ENCODE results near the gene BEX3. TPM values are rescaled to one million over a fixed set of nuclear protein-coding genes. Genes with fewer than 3 reads are reported as not detected.

The BEX3 gene
- total and polyA plus RNA-seq, 8 donors, result 1.2 to 146 (median 57.3) TPM

- no peak for DNase-seq
- intact Hi-C loops (cut with DNase I; ENCODE audit: low total_unique reads), result loop anchor here (10.0 kb wide), 1 partner anchor 126 kb away; no protein-coding TSS in a partner anchor
- no peak overlapping the region for H3K27ac ChIP-seq
- H3K36me3 ChIP-seq, result no peaks in the 10 kb centered on the region
- no peaks in the 10 kb centered on the region for H3K9me3 ChIP-seq
- TF ChIP-seq POLR2AphosphoS5 (IDR thresholded peaks at IDR 0.05) (no peak), POLR2A (IDR thresholded peaks at IDR 0.05) (no peak), EP300 (IDR thresholded peaks at IDR 0.05) (no peak)
- TF ChIP-seq, protein P1, sequence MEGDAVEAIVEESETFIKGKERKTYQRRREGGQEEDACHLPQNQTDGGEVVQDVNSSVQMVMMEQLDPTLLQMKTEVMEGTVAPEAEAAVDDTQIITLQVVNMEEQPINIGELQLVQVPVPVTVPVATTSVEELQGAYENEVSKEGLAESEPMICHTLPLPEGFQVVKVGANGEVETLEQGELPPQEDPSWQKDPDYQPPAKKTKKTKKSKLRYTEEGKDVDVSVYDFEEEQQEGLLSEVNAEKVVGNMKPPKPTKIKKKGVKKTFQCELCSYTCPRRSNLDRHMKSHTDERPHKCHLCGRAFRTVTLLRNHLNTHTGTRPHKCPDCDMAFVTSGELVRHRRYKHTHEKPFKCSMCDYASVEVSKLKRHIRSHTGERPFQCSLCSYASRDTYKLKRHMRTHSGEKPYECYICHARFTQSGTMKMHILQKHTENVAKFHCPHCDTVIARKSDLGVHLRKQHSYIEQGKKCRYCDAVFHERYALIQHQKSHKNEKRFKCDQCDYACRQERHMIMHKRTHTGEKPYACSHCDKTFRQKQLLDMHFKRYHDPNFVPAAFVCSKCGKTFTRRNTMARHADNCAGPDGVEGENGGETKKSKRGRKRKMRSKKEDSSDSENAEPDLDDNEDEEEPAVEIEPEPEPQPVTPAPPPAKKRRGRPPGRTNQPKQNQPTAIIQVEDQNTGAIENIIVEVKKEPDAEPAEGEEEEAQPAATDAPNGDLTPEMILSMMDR (IDR thresholded peaks at IDR 0.05), result no peak
- H3K4me1 ChIP-seq, result no peaks in the 10 kb centered on the region
- WGBS, 5 donors, result 46 to 92% (median 64%) methylated on average over 3 of the region's 3 CpGs
- H3K27me3 ChIP-seq, result peaks cover 0 to 5% (median 0%) of the 10 kb centered on the region in 3 donors
- H3K4me3 ChIP-seq, result no peak overlapping the region
Measured at GRCh38 chrX:103338663-103339062, 37.7 kb upstream of the BEX3 start.

DNA sequence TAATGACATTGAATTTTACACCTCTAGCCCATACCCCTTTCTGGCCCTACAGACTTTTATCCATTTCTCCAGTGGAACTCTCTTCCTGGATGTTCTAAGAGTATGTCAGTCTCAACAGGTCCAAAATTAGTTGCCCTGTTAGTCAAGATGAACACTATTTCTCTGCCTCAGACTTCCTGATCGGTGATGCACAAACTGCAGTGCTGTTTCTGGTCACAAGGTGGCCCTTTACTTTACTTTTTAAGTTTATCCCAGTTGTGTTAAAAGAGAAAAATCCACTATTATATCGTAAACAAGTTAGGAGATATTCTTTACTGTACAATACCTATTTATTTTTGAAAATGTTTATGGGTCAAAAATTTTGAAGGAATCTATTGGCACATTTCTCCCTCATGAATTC, 33.2 kb upstream of the BEX3 start:
- intact Hi-C loops (cut with DNase I; ENCODE audit: low total_unique reads), result no loop called here
- H3K9me3 ChIP-seq, result no peaks in the 10 kb centered on the region
- H3K36me3 ChIP-seq, result no peaks in the 10 kb centered on the region
- no peak overlapping the region for H3K27ac ChIP-seq
- peaks cover 0 to 4% (median 0%) of the 10 kb centered on the region in 3 donors for H3K27me3 ChIP-seq
- TF ChIP-seq POLR2A (IDR thresholded peaks at IDR 0.05), result no peak
- TF ChIP-seq, protein P1 (IDR thresholded peaks at IDR 0.05), result peak in 4 of 7 experiments; percentile 51 to 71 (median 63)
- 0 to 27% (median 5%) methylated on average over 2 of the region's 2 CpGs for WGBS, 5 donors
- no peak overlapping the region for H3K4me3 ChIP-seq
- DNase-seq, result peak; percentile 43 to 68
- H3K4me1 ChIP-seq, result no peaks in the 10 kb centered on the region

- Histone ChIP-seq H3K4me3 (no peak overlapping the region), H3K9me3 (no peaks in the 10 kb centered on the region), H3K36me3 (no peaks in the 10 kb centered on the region), H3K27me3 (peaks cover 0 to 11% (median 0%) of the 10 kb centered on the region in 3 donors), H3K4me1 (no peaks in the 10 kb centered on the region), H3K27ac (no peak overlapping the region)
- 50 to 76% (median 66%) methylated on average over 2 of the region's 2 CpGs for WGBS, 5 donors
- DNase-seq, result no peak
- intact Hi-C loops (cut with DNase I; ENCODE audit: low total_unique reads), result no loop called here
- TF ChIP-seq POLR2A (IDR thresholded peaks at IDR 0.05), result no peak
- no peak for TF ChIP-seq EP300 (IDR thresholded peaks at IDR 0.05)
- TF ChIP-seq, protein P1 (IDR thresholded peaks at IDR 0.05), result no peak
- TF ChIP-seq POLR2AphosphoS5 (IDR thresholded peaks at IDR 0.05), result no peak
Measured at GRCh38 chrX:103344606-103345005, 31.7 kb upstream of the BEX3 start.

DNA sequence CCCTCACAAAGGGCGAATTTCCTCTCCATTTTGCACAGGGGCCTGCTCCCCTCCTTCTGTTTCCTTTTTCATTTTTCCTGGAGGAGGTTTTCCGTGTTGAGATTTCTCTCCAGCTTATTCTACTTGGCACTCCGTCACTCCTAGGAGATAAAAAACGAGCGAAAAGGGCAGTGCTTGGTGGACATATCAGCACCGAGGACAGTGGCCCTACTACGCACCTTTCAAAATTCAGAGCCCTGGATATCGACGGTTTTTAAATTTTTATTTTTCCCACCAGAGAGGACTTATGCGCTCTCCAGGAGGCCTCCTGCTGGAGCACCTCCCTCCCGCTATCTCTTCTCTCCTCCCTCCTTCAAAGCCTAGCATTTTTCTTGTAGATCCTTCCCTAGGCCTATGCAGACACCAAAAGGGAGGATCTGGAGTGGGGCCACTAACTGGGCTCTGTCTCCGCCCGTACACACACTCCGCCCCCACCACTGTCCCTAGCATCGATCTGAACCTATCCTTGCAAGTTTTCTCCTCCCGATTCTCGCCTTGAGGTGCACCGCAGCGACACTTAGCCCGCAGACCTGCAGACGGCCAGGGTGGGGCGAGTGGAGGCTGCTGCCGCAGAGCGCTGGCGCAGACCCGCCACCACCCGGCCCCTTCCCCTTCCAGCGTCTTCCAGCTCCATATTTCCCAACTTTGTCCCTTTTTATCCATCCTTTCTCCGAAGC, 28.5 kb upstream of the BEX3 start:
- Histone ChIP-seq H3K4me1 (no peaks in the 10 kb centered on the region), H3K36me3 (no peaks in the 10 kb centered on the region), H3K4me3 (no peak overlapping the region), H3K27me3 (peaks cover 0 to 10% (median 0%) of the 10 kb centered on the region in 3 donors), H3K9me3 (no peaks in the 10 kb centered on the region), H3K27ac (no peak overlapping the region)
- intact Hi-C loops (cut with DNase I; ENCODE audit: low total_unique reads), result no loop called here
- 39 to 55% (median 49%) methylated on average over 17 to 29 of the region's 29 CpGs for WGBS, 5 donors
- TF ChIP-seq POLR2A (IDR thresholded peaks at IDR 0.05) (no peak), EP300 (IDR thresholded peaks at IDR 0.05) (no peak), POLR2AphosphoS5 (IDR thresholded peaks at IDR 0.05) (no peak)
- TF ChIP-seq, protein P1 (IDR thresholded peaks at IDR 0.05), result no peak
- no peak for DNase-seq
